GM12875 (cell line): ENCODE data around the gene CARMIL1.

Source experiments
- H3K4me3 ChIP-seq: one replicate; pipeline ENCODE4 v1.5.1; 2011; ENCODE audit warnings: low read depth, low read length, control low read depth
- TF ChIP-seq, protein P1 (sequence below): IDR thresholded peaks from 2 replicates; pipeline ENCODE4 v1.5.1; 2011; ENCODE audit warnings: low read depth, mild to moderate bottlenecking, control low read depth, inconsistent platforms, low read length, moderate library complexity, borderline replicate concordance; ENCODE audit not compliant: insufficient read depth

Gene CARMIL1

DNA sequence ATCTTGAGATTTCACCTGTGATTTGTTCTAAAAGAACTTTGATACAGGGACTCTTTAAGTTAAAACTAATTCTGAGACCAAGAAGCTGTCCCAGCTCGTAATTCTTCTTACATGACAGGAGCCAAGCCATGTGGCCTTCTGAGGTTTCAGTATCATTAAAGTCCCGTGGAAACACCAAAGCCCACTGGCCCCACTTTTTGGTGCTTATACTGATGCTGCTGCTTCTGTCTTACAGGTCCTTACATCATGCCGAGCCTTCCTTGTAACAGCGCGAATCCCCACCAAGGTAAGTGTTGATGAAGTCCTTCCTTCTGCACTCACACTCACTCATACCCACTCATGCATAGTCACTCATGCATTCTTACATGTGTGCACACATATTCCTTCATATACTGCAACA lies 140.7 kb downstream of the CARMIL1 start:
- no peak overlapping the region for H3K4me3 ChIP-seq
- TF ChIP-seq, protein P1, sequence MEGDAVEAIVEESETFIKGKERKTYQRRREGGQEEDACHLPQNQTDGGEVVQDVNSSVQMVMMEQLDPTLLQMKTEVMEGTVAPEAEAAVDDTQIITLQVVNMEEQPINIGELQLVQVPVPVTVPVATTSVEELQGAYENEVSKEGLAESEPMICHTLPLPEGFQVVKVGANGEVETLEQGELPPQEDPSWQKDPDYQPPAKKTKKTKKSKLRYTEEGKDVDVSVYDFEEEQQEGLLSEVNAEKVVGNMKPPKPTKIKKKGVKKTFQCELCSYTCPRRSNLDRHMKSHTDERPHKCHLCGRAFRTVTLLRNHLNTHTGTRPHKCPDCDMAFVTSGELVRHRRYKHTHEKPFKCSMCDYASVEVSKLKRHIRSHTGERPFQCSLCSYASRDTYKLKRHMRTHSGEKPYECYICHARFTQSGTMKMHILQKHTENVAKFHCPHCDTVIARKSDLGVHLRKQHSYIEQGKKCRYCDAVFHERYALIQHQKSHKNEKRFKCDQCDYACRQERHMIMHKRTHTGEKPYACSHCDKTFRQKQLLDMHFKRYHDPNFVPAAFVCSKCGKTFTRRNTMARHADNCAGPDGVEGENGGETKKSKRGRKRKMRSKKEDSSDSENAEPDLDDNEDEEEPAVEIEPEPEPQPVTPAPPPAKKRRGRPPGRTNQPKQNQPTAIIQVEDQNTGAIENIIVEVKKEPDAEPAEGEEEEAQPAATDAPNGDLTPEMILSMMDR = no peak

DNA sequence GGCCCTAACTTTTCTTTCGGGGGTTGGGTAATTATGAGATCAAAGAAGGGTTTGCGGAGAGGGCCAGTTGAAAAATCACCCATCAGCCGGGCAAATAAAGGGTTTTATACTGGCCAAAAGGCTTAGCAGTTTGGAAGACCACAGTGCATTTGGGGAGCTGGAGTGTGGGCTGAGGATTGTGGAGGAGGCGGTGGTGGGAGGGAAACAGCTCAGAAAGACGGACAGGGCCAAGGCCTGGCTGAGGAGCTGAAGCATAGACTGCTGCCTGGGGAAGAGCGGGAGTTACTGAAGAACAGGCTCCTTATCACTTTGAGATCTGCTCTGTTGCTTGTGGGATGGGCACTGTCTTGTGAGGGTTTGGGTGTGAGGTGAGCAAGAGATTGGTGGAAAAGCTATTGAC lies 144.2 kb downstream of the CARMIL1 start:
- no peak overlapping the region for H3K4me3 ChIP-seq
- TF ChIP-seq, protein P1 = no peak

DNA sequence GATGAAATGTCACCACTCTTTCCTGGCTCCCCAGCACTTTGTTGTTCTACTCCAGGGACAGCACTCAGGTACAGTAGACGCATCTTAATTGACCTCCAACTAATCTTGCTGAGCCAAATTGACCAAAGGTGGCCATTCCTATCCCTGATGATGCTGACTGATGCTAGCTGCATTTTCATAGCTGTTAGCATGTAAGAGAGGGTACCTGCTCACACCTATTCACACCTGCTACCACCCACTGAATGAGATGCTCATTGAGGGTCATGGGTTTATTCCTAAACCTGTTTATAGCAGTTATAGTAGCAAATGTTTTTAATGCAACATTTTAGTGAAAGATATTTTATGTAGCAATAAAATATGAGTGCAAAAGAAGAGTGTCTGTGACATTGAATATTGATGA lies 145.1 kb downstream of the CARMIL1 start:
- TF ChIP-seq, protein P1 = no peak

GRCh38 chr6:25427549-25427948 lies 148.4 kb downstream of the CARMIL1 start:
- H3K4me3 ChIP-seq = no peak overlapping the region
- TF ChIP-seq, protein P1 = no peak

More for the DNA sequence above, 145.1 kb downstream of the CARMIL1 start:
- no peak overlapping the region for H3K4me3 ChIP-seq

GRCh38 chr6:25428758-25429317 lies 149.7 kb downstream of the CARMIL1 start:
- no peak overlapping the region for H3K4me3 ChIP-seq
- TF ChIP-seq, protein P1 = no peak

- TF ChIP-seq, protein P1 = no peak
- H3K4me3 ChIP-seq = no peak overlapping the region
Measured at GRCh38 chr6:25431306-25431974, 152.3 kb downstream of the CARMIL1 start.

- TF ChIP-seq, protein P1 = no peak
- no peak overlapping the region for H3K4me3 ChIP-seq
Measured at GRCh38 chr6:25431975-25432307, 152.8 kb downstream of the CARMIL1 start.
